Stimulated activated CD4-positive, alpha-beta T cell treated with anti-CD3 and anti-CD28 coated beads, Interleukin-15, amount 100 ng/mL, for 24 hours (primary cell): Measurements from ENCODE around the gene PAM16.

Experiments used
- DNase-seq: peaks from one replicate; pipeline ENCODE4 v3.0.0-alpha.2; 2020

The PAM16 gene

GRCh38 chr16:4317532-4318450 lies 33.3 kb downstream of the PAM16 start:
- no peak for DNase-seq

GRCh38 chr16:4316864-4317531 lies 34.1 kb downstream of the PAM16 start:
- DNase-seq = no peak

GRCh38 chr16:4316108-4316863 lies 34.8 kb downstream of the PAM16 start:
- DNase-seq = no peak

- peak; percentile 34 for DNase-seq
Observed at GRCh38 chr16:4315186-4316107, 35.7 kb downstream of the PAM16 start, which contains the start of gene GLIS2. Gene GLIS2, plus strand, starts transcription at chr16:4316067. Its CDS starts 16,214 bp downstream, at chr16:4332281.

GRCh38 chr16:4314532-4315185 lies 36.5 kb downstream of the PAM16 start:
- peak; percentile 44 for DNase-seq

GRCh38 chr16:4313563-4314531 lies 37.3 kb downstream of the PAM16 start:
- DNase-seq = peak; percentile 40

- peak; percentile 68 for DNase-seq
Observed at GRCh38 chr16:4309833-4310266, 41.3 kb downstream of the PAM16 start.

- no peak for DNase-seq
Observed at GRCh38 chr16:4309102-4309832, 41.9 kb downstream of the PAM16 start.

GRCh38 chr16:4307215-4308037 lies 43.7 kb downstream of the PAM16 start:
- peak; percentile 96 for DNase-seq

GRCh38 chr16:4306470-4307214 lies 44.5 kb downstream of the PAM16 start:
- peak; percentile 49 for DNase-seq

GRCh38 chr16:4303973-4304372 lies 47.1 kb downstream of the PAM16 start:
- DNase-seq = no peak

- DNase-seq = no peak
Observed at GRCh38 chr16:4301968-4302367, 49.2 kb downstream of the PAM16 start.

- no peak for DNase-seq
Observed at GRCh38 chr16:4301177-4301576, 49.9 kb downstream of the PAM16 start.

- no peak for DNase-seq
Observed at GRCh38 chr16:4298761-4299522, 52.2 kb downstream of the PAM16 start.

GRCh38 chr16:4297480-4297879 lies 53.6 kb downstream of the PAM16 start:
- DNase-seq = no peak

GRCh38 chr16:4295581-4295980 lies 55.5 kb downstream of the PAM16 start:
- no peak for DNase-seq
